Measurements from ENCODE around the gene HCN1. TPM values are rescaled to one million over a fixed set of nuclear protein-coding genes. Genes with fewer than 3 reads are reported as not detected.

Gene HCN1
- total RNA-seq, 2 experiments from 2014 or later: not detected

GRCh38 chr5:45542421-45542820, 153.8 kb downstream of the HCN1 start:
- CTCF ChIA-PET: no interaction called here
- H3K4me3 Mint-ChIP-seq: no peak overlapping the region
- intact Hi-C loops (cut with micrococcal nuclease): no loop called here
- no peaks in the 10 kb centered on the region for H3K36me3 Mint-ChIP-seq (ENCODE audit: low read depth)
- ATAC-seq (no peak), DNase-seq (no peak)
- no peak overlapping the region for H3K27ac Mint-ChIP-seq
- no peaks in the 10 kb centered on the region for H3K27me3 Mint-ChIP-seq
- POLR2A ChIA-PET: no interaction called here
- H3K4me1 Mint-ChIP-seq (ENCODE audit: low read depth): no peaks in the 10 kb centered on the region
- H3K9me3 Mint-ChIP-seq: peaks cover 12% of the 10 kb centered on the region
- TF ChIP-seq CTCF (IDR thresholded peaks at IDR 0.05): no peak

GRCh38 chr5:45533663-45534062, 162.5 kb downstream of the HCN1 start:
- Mint-ChIP-seq H3K4me1 (ENCODE audit: low read depth) (no peaks in the 10 kb centered on the region), H3K27ac (no peak overlapping the region), H3K36me3 (ENCODE audit: low read depth) (no peaks in the 10 kb centered on the region), H3K9me3 (peaks cover 19% of the 10 kb centered on the region), H3K27me3 (no peaks in the 10 kb centered on the region), H3K4me3 (no peak overlapping the region)
- ATAC-seq: no peak
- ChIA-PET CTCF (no interaction called here), POLR2A (interaction anchor here (0.6 kb wide), 1 partner anchor 205 kb away, joined by 3 read pairs; no protein-coding TSS in a partner anchor)
- no peak for DNase-seq
- no peak for TF ChIP-seq CTCF (IDR thresholded peaks at IDR 0.05)
- intact Hi-C loops (cut with micrococcal nuclease): no loop called here

- ChIA-PET CTCF (no interaction called here), POLR2A (interaction anchor here (0.6 kb wide), 1 partner anchor 206 kb away, joined by 3 read pairs; no protein-coding TSS in a partner anchor)
- no peaks in the 10 kb centered on the region for H3K4me1 Mint-ChIP-seq (ENCODE audit: low read depth)
- no peaks in the 10 kb centered on the region for H3K36me3 Mint-ChIP-seq (ENCODE audit: low read depth)
- no peak overlapping the region for H3K4me3 Mint-ChIP-seq
- no peaks in the 10 kb centered on the region for H3K27me3 Mint-ChIP-seq
- DNase-seq (no peak), ATAC-seq (no peak)
- H3K27ac Mint-ChIP-seq: no peak overlapping the region
- TF ChIP-seq CTCF (IDR thresholded peaks at IDR 0.05): no peak
- intact Hi-C loops (cut with micrococcal nuclease): no loop called here
- peaks cover 15% of the 10 kb centered on the region for H3K9me3 Mint-ChIP-seq
These were observed 163.2 kb downstream of the HCN1 start for GRCh38 chr5:45532826-45533624.

- ChIA-PET POLR2A (no interaction called here), CTCF (interaction anchor here (1.0 kb wide), 1 partner anchor 58 kb away, joined by 3 read pairs; no protein-coding TSS in a partner anchor)
- Mint-ChIP-seq H3K27ac (no peak overlapping the region), H3K4me3 (no peak overlapping the region), H3K4me1 (ENCODE audit: low read depth) (no peaks in the 10 kb centered on the region), H3K27me3 (no peaks in the 10 kb centered on the region), H3K36me3 (ENCODE audit: low read depth) (no peaks in the 10 kb centered on the region), H3K9me3 (peaks cover 7% of the 10 kb centered on the region)
- peak; percentile 2 for DNase-seq
- no peak for TF ChIP-seq CTCF (IDR thresholded peaks at IDR 0.05)
- intact Hi-C loops (cut with micrococcal nuclease): no loop called here
- no peak for ATAC-seq
These were observed 175.1 kb downstream of the HCN1 start for GRCh38 chr5:45521067-45521466.

GRCh38 chr5:45512521-45512920, 183.7 kb downstream of the HCN1 start:
- TF ChIP-seq CTCF (IDR thresholded peaks at IDR 0.05): no peak
- POLR2A ChIA-PET: no interaction called here
- peaks cover 7% of the 10 kb centered on the region for H3K9me3 Mint-ChIP-seq

More at GRCh38 chr5:45512521-45512920, 183.7 kb downstream of the HCN1 start:
- CTCF ChIA-PET: no interaction called here
- DNase-seq (no peak), ATAC-seq (no peak)
- no peak overlapping the region for H3K27ac Mint-ChIP-seq
- H3K4me1 Mint-ChIP-seq (ENCODE audit: low read depth): no peaks in the 10 kb centered on the region
- no peaks in the 10 kb centered on the region for H3K27me3 Mint-ChIP-seq
- H3K36me3 Mint-ChIP-seq (ENCODE audit: low read depth): no peaks in the 10 kb centered on the region
- intact Hi-C loops (cut with micrococcal nuclease): no loop called here
- no peak overlapping the region for H3K4me3 Mint-ChIP-seq
